Liver (tissue), 3 donors: ENCODE data around the gene CEP97.

Experiments used
- CTCF ChIP-seq: fragments of 150-350 bp; IDR thresholded peaks from 2 replicates; pipeline ENCODE4 v1.5.1; 2017; ENCODE audit warnings: improper control_type of control experiment, low read depth, low read length; ENCODE audit not compliant: missing input control
- JUND ChIP-seq, 2 donors: IDR thresholded peaks; 2 replicates each; pipeline ENCODE4 v1.6.1; 2016; ENCODE audit warnings: antibody characterized with exemption in 2 of 2
- RAD21 ChIP-seq, 2 donors: IDR thresholded peaks; 2 replicates each; pipeline ENCODE4 v1.6.1; 2016; ENCODE audit warnings: antibody characterized with exemption in 2 of 2, mild to moderate bottlenecking in 2 of 2
- SP1 ChIP-seq: IDR thresholded peaks from 2 replicates; pipeline ENCODE4 v1.6.1; 2018; ENCODE audit warnings: antibody characterized with exemption, mild to moderate bottlenecking
- TAF1 ChIP-seq: conservative IDR thresholded peaks from 2 replicates; pipeline ENCODE4 v1.6.1; 2016; ENCODE audit warnings: antibody characterized with exemption, mild to moderate bottlenecking
- YY1 ChIP-seq: IDR thresholded peaks from 2 replicates; pipeline ENCODE4 v1.6.1; 2016; ENCODE audit warnings: antibody characterized with exemption, mild to moderate bottlenecking
- donor health status: healthy.
- donor health status: healthy.

DNA sequence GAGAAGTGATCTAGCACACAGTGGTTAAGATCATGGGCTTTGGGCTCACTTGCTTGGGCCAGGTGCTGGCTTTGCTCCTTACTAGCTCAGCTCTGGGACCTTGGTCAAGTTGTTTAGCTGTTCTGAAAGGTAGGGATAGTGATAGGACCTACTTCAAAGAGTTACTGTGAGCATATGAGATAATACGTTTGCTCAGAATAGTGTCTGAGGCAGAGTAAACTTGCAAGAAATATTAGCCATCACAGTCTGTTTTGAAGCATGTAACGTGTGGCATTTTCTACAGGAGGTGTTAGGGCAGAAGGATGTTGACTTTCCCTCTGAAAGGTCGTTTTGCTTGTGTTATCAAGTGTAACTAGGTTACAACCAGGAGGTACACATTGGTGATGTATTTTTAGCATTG lies 90.4 kb downstream of the CEP97 start:
- TF ChIP-seq TAF1 (no peak), CTCF (no peak), SP1 (no peak), YY1 (no peak), RAD21 (IDR thresholded peaks at IDR 0.05) (no peak), JUND (IDR thresholded peaks at IDR 0.05) (no peak)
